Mesothelial cell of epicardium (in vitro differentiated cells): ENCODE results near the gene SH2D2A. TPM values are rescaled to one million over a fixed set of nuclear protein-coding genes. Genes with fewer than 3 reads are reported as not detected.

ENCODE experiments used
- DNase-seq, 2 experiments: peaks; one replicate each; pipeline ENCODE4 v3.0.0; 2021; ENCODE audit warnings: low spot score in 2 of 2; ENCODE audit not compliant: unreplicated experiment in 2 of 2
- H3K27ac Mint-ChIP-seq: 2 replicates; pipeline ENCODE4 v1.8.0; 2021; ENCODE audit warnings: mixed read lengths
- H3K27me3 Mint-ChIP-seq: 2 replicates; pipeline ENCODE4 v1.8.0; 2021; ENCODE audit warnings: low read depth, mixed read lengths
- H3K36me3 Mint-ChIP-seq: 2 replicates; pipeline ENCODE4 v1.8.0; 2021; ENCODE audit warnings: mixed read lengths
- H3K4me1 Mint-ChIP-seq: 2 replicates; pipeline ENCODE4 v1.8.0; 2021; ENCODE audit warnings: mixed read lengths
- H3K4me3 Mint-ChIP-seq: 2 replicates; pipeline ENCODE4 v1.8.0; 2021; ENCODE audit warnings: mild to moderate bottlenecking, moderate library complexity, mixed read lengths
- H3K9me3 Mint-ChIP-seq: 2 replicates; pipeline ENCODE4 v1.8.0; 2021; ENCODE audit warnings: mixed read lengths
- total RNA-seq: library from RNA; stranded (reverse); gene quantifications from 3 replicates; pipeline ENCODE4 v1.2.1, GENCODE V29; 2021
- TF ChIP-seq, protein P1 (sequence below): fragments of 200-600 bp; sonication (generic); IDR thresholded peaks from one replicate; pipeline ENCODE4 v1.5.0; 2021; ENCODE audit warnings: antibody characterized with exemption; ENCODE audit not compliant: unreplicated experiment

SH2D2A gene
- total RNA-seq, 1 donor from 2014 or later: 0.89 TPM

GRCh38 chr1:156862997-156863599, 46.5 kb upstream of the SH2D2A start:
- peaks cover 50% of the 10 kb centered on the region for H3K4me1 Mint-ChIP-seq
- no peak overlapping the region for H3K4me3 Mint-ChIP-seq
- no peak overlapping the region for H3K27ac Mint-ChIP-seq
- peaks cover 47% of the 10 kb centered on the region for H3K27me3 Mint-ChIP-seq
- H3K36me3 Mint-ChIP-seq: no peaks in the 10 kb centered on the region
- H3K9me3 Mint-ChIP-seq: no peaks in the 10 kb centered on the region
- DNase-seq: no peak
- TF ChIP-seq, protein P1, sequence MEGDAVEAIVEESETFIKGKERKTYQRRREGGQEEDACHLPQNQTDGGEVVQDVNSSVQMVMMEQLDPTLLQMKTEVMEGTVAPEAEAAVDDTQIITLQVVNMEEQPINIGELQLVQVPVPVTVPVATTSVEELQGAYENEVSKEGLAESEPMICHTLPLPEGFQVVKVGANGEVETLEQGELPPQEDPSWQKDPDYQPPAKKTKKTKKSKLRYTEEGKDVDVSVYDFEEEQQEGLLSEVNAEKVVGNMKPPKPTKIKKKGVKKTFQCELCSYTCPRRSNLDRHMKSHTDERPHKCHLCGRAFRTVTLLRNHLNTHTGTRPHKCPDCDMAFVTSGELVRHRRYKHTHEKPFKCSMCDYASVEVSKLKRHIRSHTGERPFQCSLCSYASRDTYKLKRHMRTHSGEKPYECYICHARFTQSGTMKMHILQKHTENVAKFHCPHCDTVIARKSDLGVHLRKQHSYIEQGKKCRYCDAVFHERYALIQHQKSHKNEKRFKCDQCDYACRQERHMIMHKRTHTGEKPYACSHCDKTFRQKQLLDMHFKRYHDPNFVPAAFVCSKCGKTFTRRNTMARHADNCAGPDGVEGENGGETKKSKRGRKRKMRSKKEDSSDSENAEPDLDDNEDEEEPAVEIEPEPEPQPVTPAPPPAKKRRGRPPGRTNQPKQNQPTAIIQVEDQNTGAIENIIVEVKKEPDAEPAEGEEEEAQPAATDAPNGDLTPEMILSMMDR: no peak

GRCh38 chr1:156862584-156862983, 45.9 kb upstream of the SH2D2A start:
- TF ChIP-seq, protein P1: no peak
- H3K36me3 Mint-ChIP-seq: no peaks in the 10 kb centered on the region
- H3K9me3 Mint-ChIP-seq: no peaks in the 10 kb centered on the region
- DNase-seq: no peak
- H3K27ac Mint-ChIP-seq: no peak overlapping the region
- peaks cover 50% of the 10 kb centered on the region for H3K4me1 Mint-ChIP-seq
- H3K4me3 Mint-ChIP-seq: no peak overlapping the region
- peaks cover 50% of the 10 kb centered on the region for H3K27me3 Mint-ChIP-seq

- DNase-seq: no peak
- Mint-ChIP-seq H3K27me3 (peaks cover 65% of the 10 kb centered on the region), H3K4me1 (peaks cover 45% of the 10 kb centered on the region), H3K27ac (no peak within 1 kb of the TSS), H3K4me3 (peak within 1 kb of the TSS; percentile 59), H3K9me3 (no peaks in the 10 kb centered on the region), H3K36me3 (no peaks in the 10 kb centered on the region)
- TF ChIP-seq, protein P1: no peak
Observed at GRCh38 chr1:156860628-156861423, 44.2 kb upstream of the SH2D2A start, which contains the start of gene NTRK1. NTRK1 (plus strand) TSS chr1:156860865; CDS start chr1:156860935, 70 bp downstream.

DNA sequence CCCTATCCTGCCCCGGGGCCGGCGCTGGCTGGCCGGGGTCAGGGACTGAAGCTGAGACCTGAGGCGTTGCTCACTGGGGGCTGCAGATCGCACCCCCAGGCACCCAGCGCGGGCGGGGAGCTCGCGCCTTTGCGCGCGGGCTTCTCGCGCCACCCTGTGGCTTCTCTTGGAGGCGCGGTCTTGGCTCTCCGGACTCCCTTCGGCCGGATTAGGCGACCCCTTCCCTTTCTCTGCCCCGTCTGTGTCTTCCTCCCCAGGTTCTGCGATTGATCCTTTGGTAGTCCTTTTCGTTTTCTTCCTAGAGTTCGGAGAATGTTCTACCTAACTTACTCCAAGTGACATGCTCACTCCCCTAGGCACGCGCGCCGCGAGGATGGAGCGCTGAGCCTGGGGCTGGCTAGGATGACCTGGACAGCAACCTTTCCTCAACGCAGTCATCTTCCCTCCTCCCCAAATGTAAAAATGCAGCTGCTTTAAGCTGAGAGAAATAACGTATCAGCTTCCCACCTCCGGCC, 43.5 kb upstream of the SH2D2A start:
- Mint-ChIP-seq H3K36me3 (no peaks in the 10 kb centered on the region), H3K27ac (no peak overlapping the region), H3K4me1 (peaks cover 42% of the 10 kb centered on the region), H3K4me3 (peak overlapping the region; percentile 59), H3K27me3 (peaks cover 66% of the 10 kb centered on the region), H3K9me3 (no peaks in the 10 kb centered on the region)
- DNase-seq: peak in 1 of 2 experiments; percentile 61
- TF ChIP-seq, protein P1: peak; percentile 62

DNA sequence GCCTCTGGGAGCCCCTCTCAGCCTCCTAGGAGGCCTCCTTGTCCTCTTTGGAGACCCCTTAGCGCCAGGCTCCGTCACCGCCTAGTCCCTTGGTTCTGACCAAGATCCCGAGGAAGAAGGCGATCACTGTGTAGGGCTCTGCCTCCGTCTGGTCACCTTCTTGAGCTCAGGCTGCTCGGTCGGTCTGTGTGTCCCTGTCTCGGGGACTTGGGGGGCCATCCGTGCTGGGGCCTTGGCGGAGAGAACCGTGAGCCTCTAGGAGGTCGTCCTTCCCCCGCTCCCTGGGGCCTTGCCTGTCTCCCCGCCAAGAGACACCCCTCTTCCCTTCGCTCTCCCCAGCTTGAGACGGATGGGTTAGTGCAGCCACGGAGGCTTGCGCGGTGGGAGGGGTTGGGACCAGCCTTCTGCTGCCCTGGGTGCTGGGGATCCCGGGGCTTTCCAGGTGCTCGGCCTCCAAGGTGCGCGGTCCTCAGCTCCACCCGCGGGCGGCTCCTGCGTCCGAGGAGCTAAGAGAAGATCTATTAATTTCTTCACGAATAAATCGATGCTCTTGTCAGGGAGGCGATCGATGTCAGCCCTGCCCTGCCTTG, 43.0 kb upstream of the SH2D2A start:
- Mint-ChIP-seq H3K36me3 (no peaks in the 10 kb centered on the region), H3K4me3 (peak overlapping the region; percentile 59), H3K27ac (no peak overlapping the region), H3K27me3 (peaks cover 70% of the 10 kb centered on the region), H3K9me3 (no peaks in the 10 kb centered on the region), H3K4me1 (peaks cover 42% of the 10 kb centered on the region)
- DNase-seq: no peak
- TF ChIP-seq, protein P1: no peak
